CD4-positive, CD25-positive, alpha-beta regulatory T cell (primary cell): Measurements from ENCODE around the gene PPIP5K1. TPM values are rescaled to one million over a fixed set of nuclear protein-coding genes. Genes with fewer than 3 reads are reported as not detected.

Experiments used
- ATAC-seq, 2 donors: fragments of 150-1000 bp; cut with Tn5 transposase; one replicate each; pipeline ENCODE4 v1.10.0; 2021; ENCODE audit warnings: low read depth in 2 of 2, moderate number of reproducible peaks in 2 of 2, moderate library complexity in 1 of 2
- DNase-seq, 3 donors: peaks; one replicate each; pipeline versions ENCODE4 v3.0.0 to v3.0.0-alpha.2; 2012 to 2022; ENCODE audit warnings: mixed read lengths in 1 of 3
- H3K27ac ChIP-seq: one replicate; pipeline ENCODE4 v1.7.0; 2013; ENCODE audit warnings: mild to moderate bottlenecking, low read length; ENCODE audit not compliant: insufficient read depth, poor library complexity, severe bottlenecking
- H3K27me3 ChIP-seq: one replicate; pipeline ENCODE4 v1.7.0; 2013; ENCODE audit warnings: low read length; ENCODE audit not compliant: control insufficient read depth, insufficient read depth
- H3K36me3 ChIP-seq: one replicate; pipeline ENCODE4 v1.7.0; 2013; ENCODE audit warnings: mild to moderate bottlenecking, low read length, moderate library complexity; ENCODE audit not compliant: control insufficient read depth, insufficient read depth
- H3K4me1 ChIP-seq: 2 replicates; pipeline ENCODE4 v1.7.0; 2013; ENCODE audit warnings: mild to moderate bottlenecking, low read length; ENCODE audit not compliant: insufficient read depth, control insufficient read depth, poor library complexity, severe bottlenecking
- H3K4me3 ChIP-seq: one replicate; pipeline ENCODE4 v1.7.0; 2013; ENCODE audit warnings: low read depth, mild to moderate bottlenecking, low read length, moderate library complexity
- H3K9me3 ChIP-seq, 2 experiments: 1 replicate in 1 of 2; 2 replicates in 1 of 2; pipeline ENCODE4 v1.7.0; 2013; ENCODE audit warnings: low read length in 2 of 2, mild to moderate bottlenecking in 1 of 2, moderate library complexity in 1 of 2; ENCODE audit not compliant: control insufficient read depth in 2 of 2
- H3K27ac Mint-ChIP-seq, 3 donors: one replicate each; pipeline ENCODE4 v1.8.0; 2020 to 2022; ENCODE audit warnings: mild to moderate bottlenecking in 3 of 3, mixed read lengths in 3 of 3, moderate library complexity in 2 of 3
- H3K27me3 Mint-ChIP-seq: one replicate; pipeline ENCODE4 v1.8.0; 2022; ENCODE audit warnings: mild to moderate bottlenecking, mixed read lengths
- H3K36me3 Mint-ChIP-seq: one replicate; pipeline ENCODE4 v1.8.0; 2020; ENCODE audit warnings: mixed read lengths
- H3K4me1 Mint-ChIP-seq, 4 donors: one replicate each; pipeline ENCODE4 v1.8.0; 2020 to 2022; ENCODE audit warnings: mixed read lengths in 4 of 4, mild to moderate bottlenecking in 1 of 4
- H3K4me3 Mint-ChIP-seq, 4 donors: one replicate each; pipeline ENCODE4 v1.8.0; 2020 to 2022; ENCODE audit warnings: mild to moderate bottlenecking in 4 of 4, mixed read lengths in 4 of 4, moderate library complexity in 3 of 4
- H3K9me3 Mint-ChIP-seq, 7 donors: one replicate each; pipeline ENCODE4 v1.8.0; 2020 to 2022; ENCODE audit warnings: mixed read lengths in 7 of 7, mild to moderate bottlenecking in 3 of 7, moderate library complexity in 2 of 7
- polyA plus RNA-seq, 4 donors: library from polyadenylated mRNA; unstranded; fragments of 300-500 nt; fragmentation: Illumina TruSeq; gene quantifications; one replicate each; pipeline ENCODE4 v1.2.3, GENCODE V29; 2021
- total RNA-seq: library from RNA; stranded (reverse); gene quantifications from one replicate; pipeline ENCODE4 v1.2.3, GENCODE V29; 2022

The PPIP5K1 gene
- total and polyA plus RNA-seq, 5 donors from 2014 or later: 4.3 to 34.0 (median 6.2) TPM

DNA sequence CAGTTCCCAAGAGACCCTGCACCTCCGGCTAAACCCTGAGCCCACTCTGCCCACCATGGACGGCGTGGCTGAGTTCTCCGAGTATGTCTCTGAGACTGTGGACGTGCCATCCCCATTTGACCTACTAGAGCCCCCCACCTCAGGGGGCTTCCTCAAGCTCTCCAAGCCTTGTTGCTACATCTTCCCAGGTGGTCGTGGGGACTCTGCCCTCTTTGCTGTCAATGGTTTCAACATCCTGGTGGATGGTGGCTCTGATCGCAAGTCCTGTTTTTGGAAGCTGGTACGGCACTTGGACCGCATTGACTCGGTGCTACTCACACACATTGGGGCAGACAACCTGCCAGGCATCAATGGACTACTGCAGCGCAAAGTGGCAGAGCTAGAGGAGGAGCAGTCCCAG is 68.6 kb downstream of the PPIP5K1 start:
- no peak for ATAC-seq
- Mint-ChIP-seq H3K27ac (no peak overlapping the region), H3K4me1 (peaks cover 4 to 28% (median 11%) of the 10 kb centered on the region in 4 donors), H3K9me3 (peaks cover 0 to 2% (median 0%) of the 10 kb centered on the region in 7 donors), H3K4me3 (no peak overlapping the region), H3K27me3 (peaks cover 21% of the 10 kb centered on the region), H3K36me3 (no peaks in the 10 kb centered on the region)
- H3K4me1 ChIP-seq: no peaks in the 10 kb centered on the region
- H3K36me3 ChIP-seq: no peaks in the 10 kb centered on the region
- no peaks in the 10 kb centered on the region for H3K9me3 ChIP-seq
- no peak for DNase-seq
- no peak overlapping the region for H3K27ac ChIP-seq
- peaks cover 4% of the 10 kb centered on the region for H3K27me3 ChIP-seq
- no peak overlapping the region for H3K4me3 ChIP-seq

DNA sequence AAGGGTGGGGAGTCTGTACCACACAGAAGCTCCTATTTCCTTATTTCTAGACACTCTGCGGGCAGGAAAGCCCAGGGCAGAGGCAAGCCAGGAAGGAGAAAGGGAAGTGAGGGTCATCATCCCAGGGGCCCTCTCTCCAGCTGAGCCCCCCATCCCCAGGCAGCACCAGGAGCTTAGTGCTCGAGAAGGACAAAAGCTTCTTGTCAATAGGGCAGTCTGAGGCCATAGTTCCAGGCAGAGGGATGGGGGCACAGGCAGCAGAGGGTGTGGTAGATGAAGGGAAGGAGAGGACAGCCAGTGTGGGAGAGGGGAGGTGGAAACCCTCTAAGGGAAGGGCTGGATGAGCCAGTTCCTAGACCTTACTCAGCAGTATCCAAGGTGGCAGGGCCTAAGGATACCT is 69.9 kb downstream of the PPIP5K1 start:
- Mint-ChIP-seq H3K27me3 (peaks cover 29% of the 10 kb centered on the region), H3K4me1 (peaks cover 4 to 22% (median 6%) of the 10 kb centered on the region in 4 donors), H3K36me3 (no peaks in the 10 kb centered on the region), H3K4me3 (no peak overlapping the region), H3K27ac (no peak overlapping the region), H3K9me3 (peaks cover 0 to 2% (median 0%) of the 10 kb centered on the region in 7 donors)
- Histone ChIP-seq H3K4me3 (no peak overlapping the region), H3K27me3 (peaks cover 7% of the 10 kb centered on the region), H3K4me1 (no peaks in the 10 kb centered on the region), H3K36me3 (no peaks in the 10 kb centered on the region), H3K27ac (no peak overlapping the region), H3K9me3 (no peaks in the 10 kb centered on the region)
- ATAC-seq (no peak), DNase-seq (no peak)

DNA sequence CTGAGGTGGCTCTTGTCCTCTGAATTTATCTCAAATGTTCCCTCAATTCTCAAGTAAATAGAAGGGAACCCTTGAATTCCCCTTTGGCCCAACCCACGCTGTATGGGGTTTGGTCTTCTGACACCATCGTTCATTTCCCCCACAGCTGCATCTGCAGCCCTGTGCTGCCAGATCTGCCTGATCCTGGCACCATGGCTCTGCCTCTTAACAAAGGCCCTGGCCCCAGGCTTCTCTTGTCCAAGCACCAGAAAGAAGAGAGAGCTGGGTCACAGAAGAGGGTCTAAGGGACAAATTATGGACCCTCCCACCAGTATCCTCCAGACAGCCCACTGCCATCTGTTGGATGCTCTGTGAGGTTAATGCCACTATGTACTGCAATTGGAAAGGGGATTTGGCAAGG is 70.8 kb downstream of the PPIP5K1 start:
- Mint-ChIP-seq H3K36me3 (no peaks in the 10 kb centered on the region), H3K27ac (no peak overlapping the region)
- no peak for DNase-seq

DNA sequence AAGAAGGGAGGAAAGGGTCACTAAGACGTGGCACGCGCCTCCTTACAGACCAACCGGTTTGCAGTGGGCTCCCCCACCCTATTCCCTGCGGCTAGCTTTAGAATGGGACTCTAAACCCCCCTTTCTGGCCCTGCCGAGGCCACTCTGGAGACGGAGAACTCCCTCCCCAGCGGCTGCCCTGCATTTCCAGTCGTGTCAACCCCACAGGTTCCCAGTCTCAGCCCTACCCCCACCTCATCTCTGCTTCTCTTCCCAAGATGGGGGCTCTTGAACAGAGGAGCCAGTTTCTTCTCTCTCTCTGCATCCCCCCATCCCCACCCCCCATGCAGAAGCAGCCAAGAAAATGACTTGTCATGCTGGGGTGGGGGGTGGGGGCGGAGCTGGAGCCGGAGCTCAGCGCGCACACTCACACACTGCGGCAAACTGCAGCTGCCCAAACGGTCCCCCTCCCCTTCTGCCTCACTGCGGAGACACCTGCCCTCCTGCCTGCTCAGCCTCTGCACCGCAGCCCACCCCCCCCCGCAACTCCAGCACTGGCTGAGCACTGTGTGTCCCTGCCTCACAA is 71.7 kb downstream of the PPIP5K1 start:
- no peak overlapping the region for H3K27ac ChIP-seq

More for the DNA sequence above, 70.8 kb downstream of the PPIP5K1 start:
- peaks cover 3% of the 10 kb centered on the region for H3K4me1 ChIP-seq
- no peak overlapping the region for H3K27ac ChIP-seq
- H3K27me3 ChIP-seq: peaks cover 7% of the 10 kb centered on the region
- Mint-ChIP-seq H3K27me3 (peaks cover 29% of the 10 kb centered on the region), H3K4me1 (peaks cover 5 to 24% (median 8%) of the 10 kb centered on the region in 4 donors), H3K4me3 (peak overlapping the region in 1 of 4 donors; percentile 30), H3K9me3 (peaks cover 0 to 2% (median 0%) of the 10 kb centered on the region in 7 donors)
- H3K36me3 ChIP-seq: no peaks in the 10 kb centered on the region
- no peak overlapping the region for H3K4me3 ChIP-seq
- no peaks in the 10 kb centered on the region for H3K9me3 ChIP-seq
- no peak for ATAC-seq

DNA sequence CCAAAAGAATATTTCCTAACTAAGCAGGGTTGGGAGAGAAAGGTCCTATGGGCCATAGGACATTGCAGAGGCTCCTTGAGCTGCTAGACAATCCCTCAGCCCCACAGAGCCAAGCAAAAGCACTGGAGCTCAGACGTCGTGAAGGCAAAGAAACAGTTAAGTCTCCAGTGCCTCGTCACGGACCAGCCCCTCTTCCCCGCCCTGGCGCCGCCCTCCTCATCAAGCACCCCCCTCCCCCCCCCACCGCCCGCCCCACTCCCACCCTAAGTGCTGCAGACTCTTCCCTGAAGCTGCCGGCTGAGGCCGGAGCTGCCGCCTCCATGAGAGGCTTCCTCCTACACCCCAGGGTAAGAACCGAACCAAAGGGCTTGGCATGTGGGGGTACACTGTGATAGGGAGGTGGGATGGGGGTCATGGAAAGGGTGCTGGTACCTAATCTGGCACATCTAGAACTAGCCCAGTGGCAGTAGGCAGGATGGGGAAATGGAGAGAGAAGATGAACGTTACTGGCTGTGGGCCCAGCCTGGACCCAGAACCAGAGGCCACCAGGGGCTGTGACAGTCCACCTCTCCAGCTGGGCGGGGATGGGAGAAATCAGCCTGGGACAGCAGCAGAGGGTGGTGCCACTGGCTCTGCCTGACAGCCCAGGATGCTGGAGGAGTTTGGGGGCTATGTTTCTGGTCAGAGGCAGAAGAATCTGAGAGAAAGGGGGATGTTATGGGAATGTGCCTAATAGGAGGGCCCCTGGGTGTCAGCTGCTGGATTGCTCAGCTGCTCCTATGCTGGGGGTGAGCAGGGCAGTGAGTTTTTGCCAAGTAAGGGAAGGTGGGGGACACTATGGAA is 72.4 kb downstream of the PPIP5K1 start, which contains the start of gene MAP1A:
Gene MAP1A, plus strand, starts transcription at position 255 of the 843 bp plus-strand sequence. CDS start 3,866 bp downstream, outside the sequence.
- DNase-seq: no peak
- Mint-ChIP-seq H3K4me1 (peaks cover 0 to 28% (median 13%) of the 10 kb centered on the region in 4 donors), H3K9me3 (peaks cover 0 to 2% (median 0%) of the 10 kb centered on the region in 7 donors), H3K4me3 (no peak within 1 kb of the TSS), H3K36me3 (no peaks in the 10 kb centered on the region), H3K27ac (peak within 1 kb of the TSS in 1 of 3 donors; percentile 51), H3K27me3 (peaks cover 33% of the 10 kb centered on the region)
- Histone ChIP-seq H3K9me3 (no peaks in the 10 kb centered on the region), H3K36me3 (no peaks in the 10 kb centered on the region), H3K27ac (no peak within 1 kb of the TSS), H3K4me1 (peaks cover 6% of the 10 kb centered on the region), H3K4me3 (no peak within 1 kb of the TSS), H3K27me3 (peaks cover 7% of the 10 kb centered on the region)
- ATAC-seq: no peak

More for the DNA sequence above, 71.7 kb downstream of the PPIP5K1 start:
- peak overlapping the region in 1 of 3 donors; percentile 51 for H3K27ac Mint-ChIP-seq
- Histone ChIP-seq H3K4me1 (peaks cover 6% of the 10 kb centered on the region), H3K9me3 (no peaks in the 10 kb centered on the region), H3K36me3 (no peaks in the 10 kb centered on the region), H3K27me3 (peaks cover 7% of the 10 kb centered on the region), H3K4me3 (no peak overlapping the region)
- ATAC-seq (no peak), DNase-seq (peak in 1 of 3 donors; percentile 42)
- no peak overlapping the region for H3K4me3 Mint-ChIP-seq
- H3K27me3 Mint-ChIP-seq: peaks cover 29% of the 10 kb centered on the region
- peaks cover 0 to 2% (median 0%) of the 10 kb centered on the region in 7 donors for H3K9me3 Mint-ChIP-seq
- peaks cover 3 to 30% (median 12%) of the 10 kb centered on the region in 4 donors for H3K4me1 Mint-ChIP-seq
- H3K36me3 Mint-ChIP-seq: no peaks in the 10 kb centered on the region

DNA sequence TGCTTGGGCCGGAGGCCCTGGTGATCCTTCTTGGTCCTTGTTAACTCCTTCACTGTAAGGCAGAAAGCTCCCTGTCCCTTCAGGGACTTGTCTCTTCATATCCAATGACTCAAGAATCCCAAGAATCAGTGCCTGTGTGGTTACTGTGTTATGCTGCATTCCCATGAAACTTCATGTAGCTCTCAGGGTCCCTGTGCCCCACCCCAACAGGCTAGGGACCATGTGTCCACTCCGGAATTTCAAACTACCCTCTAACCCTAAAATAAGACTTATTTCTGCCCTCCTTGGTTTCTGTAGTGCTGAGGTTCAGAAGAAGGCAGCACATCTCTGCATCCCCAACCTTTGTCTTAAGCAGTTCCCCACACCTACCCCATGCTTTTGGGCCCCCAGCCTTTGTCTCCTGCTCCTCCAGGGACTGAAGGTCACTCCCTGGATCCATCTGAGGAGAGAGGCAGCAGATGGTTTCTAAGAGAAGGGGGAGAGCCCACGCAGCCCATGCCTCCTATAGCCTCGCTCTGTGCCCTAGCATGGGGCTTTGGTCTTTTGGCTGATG is 73.1 kb downstream of the PPIP5K1 start:
- Histone ChIP-seq H3K27ac (no peak overlapping the region), H3K4me3 (no peak overlapping the region), H3K4me1 (peaks cover 6% of the 10 kb centered on the region), H3K9me3 (no peaks in the 10 kb centered on the region), H3K27me3 (peaks cover 7% of the 10 kb centered on the region), H3K36me3 (no peaks in the 10 kb centered on the region)
- Mint-ChIP-seq H3K4me3 (no peak overlapping the region), H3K36me3 (no peaks in the 10 kb centered on the region), H3K27ac (no peak overlapping the region), H3K9me3 (peaks cover 0 to 2% (median 0%) of the 10 kb centered on the region in 7 donors), H3K4me1 (peaks cover 0 to 31% (median 14%) of the 10 kb centered on the region in 4 donors), H3K27me3 (peaks cover 33% of the 10 kb centered on the region)
- ATAC-seq (no peak), DNase-seq (no peak)

DNA sequence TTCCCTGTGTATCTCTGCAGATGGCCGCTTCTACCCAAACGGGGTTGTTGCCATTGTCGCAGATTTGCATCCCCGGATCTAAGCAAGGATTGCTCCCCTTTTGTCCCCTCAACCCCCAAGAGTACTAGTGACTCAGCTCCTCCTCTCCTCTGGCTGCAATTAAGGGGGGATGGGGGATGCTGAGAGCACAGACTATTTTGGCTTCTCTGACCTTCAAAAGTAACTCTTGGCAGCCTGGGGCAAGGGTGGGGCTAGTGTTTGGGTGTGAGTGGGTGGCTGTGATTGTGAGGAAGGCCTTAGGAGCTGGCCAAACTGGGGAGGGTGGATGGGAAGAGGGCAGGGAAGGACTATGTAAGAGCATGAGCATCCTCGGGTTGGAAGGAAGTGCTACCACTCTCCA is 73.8 kb downstream of the PPIP5K1 start:
- Mint-ChIP-seq H3K4me3 (no peak overlapping the region), H3K4me1 (peaks cover 0 to 38% (median 18%) of the 10 kb centered on the region in 4 donors), H3K9me3 (peaks cover 0 to 2% (median 0%) of the 10 kb centered on the region in 7 donors), H3K27me3 (peaks cover 36% of the 10 kb centered on the region), H3K36me3 (no peaks in the 10 kb centered on the region), H3K27ac (peak overlapping the region in 1 of 3 donors; percentile 92)
- no peak overlapping the region for H3K4me3 ChIP-seq
- H3K27me3 ChIP-seq: peaks cover 7% of the 10 kb centered on the region
- no peak overlapping the region for H3K27ac ChIP-seq
- H3K9me3 ChIP-seq: no peaks in the 10 kb centered on the region
- peaks cover 12% of the 10 kb centered on the region for H3K4me1 ChIP-seq
- ATAC-seq (no peak), DNase-seq (no peak)
- no peaks in the 10 kb centered on the region for H3K36me3 ChIP-seq
